GM18861 (cell line): ENCODE data around the gene AP4B1.
A peak's percentile ranks its signal among the peaks of the same experiment; 100 is the strongest.

Experiments
- ATAC-seq: cut with Tn5 transposase; IDR thresholded peaks from one replicate; pipeline ENCODE4 v1.9.1; 2021; ENCODE audit not compliant: unreplicated experiment

Gene AP4B1

DNA sequence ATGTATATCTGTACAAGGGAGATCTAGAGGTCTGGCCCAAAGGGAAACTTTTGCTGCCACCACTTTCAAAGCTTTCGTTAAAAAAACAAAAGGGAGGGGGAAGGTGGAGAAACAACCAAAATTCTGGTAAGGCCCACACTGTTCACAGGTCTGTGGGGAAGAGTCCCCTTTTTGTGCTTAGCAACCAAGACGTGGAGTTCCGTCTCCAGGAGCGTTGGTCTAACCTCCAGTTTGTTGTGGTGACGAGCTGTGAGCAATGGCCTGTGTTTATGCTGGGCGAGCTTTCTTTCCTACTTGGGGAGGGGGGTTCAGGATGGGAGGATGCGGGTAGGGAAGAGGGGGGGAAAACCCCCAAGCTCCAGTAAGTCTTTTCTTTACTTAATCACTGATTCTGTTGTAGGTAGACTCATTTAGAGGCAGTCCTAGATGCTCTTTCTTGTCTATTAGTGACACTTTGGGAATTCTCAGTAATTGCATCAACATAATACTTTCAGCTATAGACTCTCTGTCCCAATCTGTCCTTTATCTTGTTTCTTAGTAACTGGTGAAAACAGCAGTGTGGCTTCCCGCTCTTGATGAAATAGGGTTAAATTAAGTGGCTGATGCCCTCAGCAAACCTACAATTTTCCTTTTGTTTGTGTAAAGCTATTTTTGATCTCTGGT lies 26.0 kb upstream of the AP4B1 start:
- peak; percentile 29 for ATAC-seq

DNA sequence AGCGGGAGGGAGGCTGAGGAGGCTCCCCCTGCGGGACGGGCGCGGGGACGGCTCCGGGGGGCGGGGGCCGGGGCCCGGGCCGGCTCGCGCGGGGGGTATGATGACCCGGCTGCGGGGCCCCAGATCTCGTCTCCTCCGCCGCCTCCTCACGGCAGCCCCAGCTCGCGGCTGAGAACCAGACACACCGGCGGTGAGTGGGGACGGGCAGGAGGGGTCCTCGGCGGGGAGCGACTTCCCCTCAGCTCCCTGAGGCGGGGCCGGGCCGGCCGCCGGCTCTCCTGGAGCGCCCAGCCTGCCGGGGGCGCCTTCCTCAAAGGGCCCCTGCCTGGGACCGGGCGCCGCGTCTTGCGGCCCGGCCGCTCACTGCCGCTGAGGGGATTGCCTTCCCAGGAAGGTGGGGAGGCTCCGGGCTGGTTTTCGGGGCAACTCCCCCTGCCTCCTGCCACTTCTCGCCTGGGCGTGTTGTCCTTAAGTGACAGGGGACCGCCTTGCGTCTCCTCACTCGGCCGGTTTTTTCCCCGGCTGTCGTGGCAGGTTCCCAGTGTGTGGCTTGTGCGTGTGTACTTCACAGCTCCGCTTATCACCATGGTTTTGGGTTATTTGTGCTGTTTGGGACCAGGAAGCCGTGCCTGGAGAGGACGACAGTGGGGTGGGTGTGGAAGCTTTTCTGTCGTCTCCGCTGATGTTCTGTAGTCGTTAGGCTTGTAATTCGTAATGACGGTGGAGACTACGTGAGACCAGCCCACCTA lies 25.3 kb upstream of the AP4B1 start:
- ATAC-seq = peak; percentile 10

DNA sequence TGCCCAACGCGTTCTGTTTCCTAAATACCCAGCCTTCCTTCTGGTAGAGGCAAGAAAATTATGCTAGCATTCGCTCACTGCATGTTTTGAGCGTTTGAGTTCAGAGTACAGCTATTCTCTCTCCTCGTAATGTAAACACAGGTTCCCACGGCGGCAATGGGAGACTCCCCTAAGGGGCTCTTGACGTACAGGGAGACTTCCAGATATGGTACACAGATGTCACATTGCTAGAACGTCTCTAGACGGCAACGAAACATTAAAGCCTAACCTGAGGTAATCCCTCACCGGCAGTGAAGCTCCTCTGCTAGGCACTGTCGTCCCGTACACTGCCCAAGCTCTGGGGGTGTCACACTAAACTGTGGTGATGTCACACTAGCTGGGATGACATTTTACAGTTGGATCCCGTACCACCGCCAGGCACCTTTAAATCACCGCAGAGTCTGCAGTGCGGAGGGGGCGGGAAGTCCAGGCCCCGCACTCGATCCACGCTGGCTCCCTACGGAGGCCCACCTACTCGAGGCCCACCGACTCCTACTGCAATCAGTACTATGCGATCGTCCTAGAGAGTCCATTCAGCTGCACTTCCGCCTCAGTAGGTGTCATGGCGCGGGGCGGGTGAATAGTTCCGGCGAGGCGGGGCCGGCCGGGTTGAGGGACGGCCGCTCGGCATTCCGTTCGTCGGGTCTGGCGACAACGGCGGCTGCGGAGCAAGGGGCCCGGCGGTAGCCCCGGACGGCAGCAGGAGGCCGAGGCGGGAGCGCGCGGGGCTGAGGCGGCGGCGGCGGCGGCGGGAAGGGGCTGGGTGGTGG lies 24.5 kb upstream of the AP4B1 start, which contains the start of gene HIPK1:
HIPK1 (plus strand) TSS at position 384 of the 809 bp plus-strand sequence.
- peak; percentile 49 for ATAC-seq

DNA sequence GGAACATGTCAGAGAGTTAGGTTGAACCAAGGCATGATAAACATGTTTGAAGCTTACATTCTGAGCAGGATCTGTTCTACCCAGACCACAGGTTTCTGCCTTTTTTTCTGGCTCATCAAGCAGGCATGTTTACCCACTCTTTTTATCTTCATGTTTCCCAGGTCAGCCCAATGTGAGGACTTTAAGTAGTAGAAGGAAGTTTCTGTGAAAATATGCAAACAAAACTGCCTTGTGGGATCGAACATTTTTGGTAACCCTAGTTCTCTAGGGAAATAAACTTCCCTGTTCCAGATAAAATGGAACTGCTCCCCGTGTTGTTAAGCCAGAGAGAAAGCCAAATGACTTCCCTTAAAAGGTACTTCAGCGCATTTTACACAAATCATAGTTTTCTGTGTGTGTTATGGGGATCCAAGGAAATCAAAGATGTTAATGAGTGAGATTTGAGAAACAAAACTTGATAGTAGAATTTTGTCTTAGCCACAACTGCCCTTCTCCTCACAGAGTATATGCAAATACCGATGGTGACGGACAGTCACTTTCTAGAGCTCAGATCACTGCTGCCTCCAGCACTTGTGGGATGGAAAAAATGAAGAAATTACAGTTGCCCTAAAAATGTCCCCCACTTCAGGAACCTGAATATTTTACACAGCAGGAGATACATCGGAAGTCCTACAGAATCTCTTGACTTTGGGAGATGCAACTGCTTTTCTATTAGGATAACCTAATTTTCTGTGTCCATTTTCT lies 23.8 kb upstream of the AP4B1 start:
- peak; percentile 26 for ATAC-seq

DNA sequence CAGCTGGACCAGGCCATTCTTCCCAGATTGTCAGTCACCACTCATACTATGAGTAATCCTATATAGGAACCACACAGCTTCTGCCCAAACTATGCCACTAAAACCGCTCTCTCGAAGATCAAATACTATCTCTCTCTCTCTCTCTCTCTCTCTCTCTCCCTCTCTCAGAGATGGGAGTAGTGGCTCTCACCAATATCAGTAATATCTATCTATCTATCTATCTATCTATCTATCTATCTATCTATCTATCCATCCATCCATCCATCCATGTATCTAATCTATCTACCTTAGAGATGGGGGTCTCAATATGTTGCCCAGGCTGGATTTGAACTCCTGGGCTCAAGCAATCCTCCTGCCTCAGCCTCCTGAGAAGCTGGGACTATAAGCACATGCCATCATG lies 19.9 kb upstream of the AP4B1 start:
- no peak for ATAC-seq

DNA sequence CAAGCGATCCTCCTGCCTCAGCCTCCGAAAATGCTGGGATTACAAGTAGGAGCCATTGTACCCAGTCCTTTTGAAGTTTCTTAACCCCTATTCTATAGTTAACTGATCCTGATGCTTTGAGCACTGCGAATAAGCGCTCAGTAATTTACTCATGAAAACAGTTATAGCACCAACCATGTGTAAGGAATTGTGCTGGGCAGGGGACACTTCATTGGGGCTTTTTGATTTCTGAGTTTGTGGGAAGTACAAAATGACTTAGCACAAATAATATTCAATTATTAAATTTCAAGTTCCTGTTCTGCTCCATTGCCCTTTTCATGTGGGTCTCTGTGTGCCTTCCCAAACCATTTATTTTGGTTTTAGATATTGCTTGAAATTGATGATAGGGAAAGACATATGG lies 18.4 kb upstream of the AP4B1 start:
- ATAC-seq = no peak

DNA sequence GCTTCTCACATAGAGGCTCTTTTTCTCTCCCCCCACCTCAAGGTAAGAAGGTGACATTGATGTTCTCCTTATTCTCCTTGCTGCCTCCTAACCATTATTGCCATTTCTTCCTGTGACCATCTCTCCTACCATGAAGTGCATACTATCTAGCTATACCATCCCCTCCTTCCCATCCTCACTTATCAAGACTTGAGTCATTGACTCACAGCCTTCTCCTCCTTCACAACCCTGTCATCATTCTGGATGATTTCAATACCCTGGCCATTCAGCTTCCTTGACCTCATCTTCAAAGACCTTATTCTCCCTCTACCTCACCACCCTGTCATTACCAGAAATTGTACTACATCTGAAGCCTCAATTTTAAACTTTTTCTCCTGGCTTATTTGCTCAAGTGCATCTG lies 13.6 kb upstream of the AP4B1 start:
- ATAC-seq = no peak

DNA sequence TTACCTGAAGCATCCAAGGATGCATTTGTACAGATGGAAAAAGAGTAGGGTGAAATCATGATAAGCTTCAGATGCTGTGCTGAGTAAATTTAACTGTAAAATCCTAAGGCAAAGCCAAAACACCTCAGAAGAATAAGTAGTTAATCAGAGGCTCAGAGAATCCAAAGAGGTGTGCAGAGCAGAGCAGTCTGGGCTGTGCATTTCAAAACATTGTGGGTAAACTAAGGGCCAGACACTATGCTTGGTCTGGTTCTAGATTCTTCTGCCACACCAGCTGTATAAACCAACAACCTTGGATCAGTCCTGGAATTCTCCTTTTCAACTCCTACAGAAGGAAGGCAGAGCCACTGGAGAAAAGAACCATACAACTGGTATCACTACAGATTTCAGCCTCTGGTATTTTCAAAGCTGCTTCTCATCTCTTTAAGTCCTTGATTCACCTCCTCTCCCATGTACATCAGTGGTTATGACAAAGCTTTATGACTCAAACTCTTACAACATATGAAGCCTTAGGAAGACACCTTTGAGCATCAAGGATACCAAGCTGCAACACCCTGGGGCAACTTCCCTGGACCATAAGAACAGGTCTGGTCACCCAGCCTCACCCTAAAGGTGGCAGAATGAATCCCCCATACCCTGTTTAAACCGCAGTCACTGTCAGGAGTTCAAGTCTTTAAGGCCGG lies 12.9 kb upstream of the AP4B1 start:
- ATAC-seq = no peak

DNA sequence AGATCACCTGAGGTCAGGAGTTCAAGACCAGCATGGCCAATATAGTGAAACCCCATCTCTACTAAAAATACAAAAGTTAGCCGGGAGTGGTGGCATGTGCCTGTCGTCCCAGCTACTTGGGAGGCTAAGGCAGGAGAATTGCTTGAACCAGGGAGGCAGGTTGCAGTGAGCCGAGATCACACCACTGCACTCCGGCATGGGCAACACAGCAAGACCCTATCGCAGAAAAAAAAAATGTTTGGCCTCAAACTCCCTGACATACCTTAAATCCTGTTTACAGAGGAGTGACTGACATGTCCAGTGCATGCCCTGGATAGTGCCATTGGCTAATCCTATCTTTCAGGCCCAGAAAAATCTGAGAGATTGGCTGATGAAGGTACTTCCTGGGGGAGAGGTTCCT lies 12.4 kb upstream of the AP4B1 start:
- no peak for ATAC-seq

DNA sequence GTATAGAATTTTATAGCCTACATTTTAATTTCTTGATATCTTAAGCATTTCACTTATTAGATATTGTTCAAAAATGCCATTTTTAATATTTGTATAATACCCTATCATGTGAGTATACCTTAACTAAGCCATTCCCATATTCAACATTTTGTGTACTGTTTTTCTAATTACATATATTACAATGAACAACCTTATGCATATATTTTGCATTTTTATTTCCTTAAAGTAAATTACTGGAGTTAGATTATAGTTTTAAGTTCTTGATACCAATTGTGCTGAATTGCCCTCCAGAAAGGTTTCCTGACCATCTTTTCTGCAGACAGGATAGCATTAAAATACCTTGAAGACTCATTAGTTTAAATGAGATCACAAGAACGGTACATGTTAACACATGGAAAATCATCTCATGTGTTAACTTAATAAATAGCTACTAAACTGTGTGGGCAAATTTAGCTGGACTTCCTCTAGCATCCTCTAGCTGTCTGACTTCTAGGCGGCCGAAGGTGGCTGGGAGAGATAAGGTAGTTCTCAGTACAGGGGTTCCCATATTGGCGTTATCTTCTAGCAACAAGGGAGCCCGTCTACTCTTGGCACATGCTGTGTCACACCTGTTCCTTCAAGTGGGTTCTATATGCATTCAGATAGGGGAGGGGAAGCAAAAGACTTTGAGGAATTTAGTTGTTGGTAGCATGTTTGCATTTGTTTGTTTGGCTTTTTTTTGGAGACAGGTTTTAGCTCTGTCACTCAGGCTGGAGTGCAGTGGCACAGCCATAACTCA lies 9.5 kb upstream of the AP4B1 start:
- no peak for ATAC-seq

DNA sequence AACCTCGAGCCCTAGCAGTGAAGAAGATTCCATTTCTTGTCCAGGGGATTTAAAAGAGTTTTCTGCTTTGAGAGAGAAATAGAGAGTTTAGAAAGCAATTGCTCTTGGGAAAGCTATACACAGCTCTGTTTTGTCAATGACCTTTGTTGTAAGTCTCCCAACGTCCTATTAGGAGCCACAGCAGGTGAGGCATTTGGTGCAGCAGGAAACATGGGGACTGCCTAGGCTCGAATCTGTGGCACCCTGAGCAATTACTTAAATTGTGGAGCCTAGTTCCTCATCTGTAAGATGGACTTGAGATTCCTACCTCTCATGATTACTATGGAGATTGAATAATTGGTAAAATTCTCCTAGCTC lies 8.7 kb upstream of the AP4B1 start:
- ATAC-seq = no peak

DNA sequence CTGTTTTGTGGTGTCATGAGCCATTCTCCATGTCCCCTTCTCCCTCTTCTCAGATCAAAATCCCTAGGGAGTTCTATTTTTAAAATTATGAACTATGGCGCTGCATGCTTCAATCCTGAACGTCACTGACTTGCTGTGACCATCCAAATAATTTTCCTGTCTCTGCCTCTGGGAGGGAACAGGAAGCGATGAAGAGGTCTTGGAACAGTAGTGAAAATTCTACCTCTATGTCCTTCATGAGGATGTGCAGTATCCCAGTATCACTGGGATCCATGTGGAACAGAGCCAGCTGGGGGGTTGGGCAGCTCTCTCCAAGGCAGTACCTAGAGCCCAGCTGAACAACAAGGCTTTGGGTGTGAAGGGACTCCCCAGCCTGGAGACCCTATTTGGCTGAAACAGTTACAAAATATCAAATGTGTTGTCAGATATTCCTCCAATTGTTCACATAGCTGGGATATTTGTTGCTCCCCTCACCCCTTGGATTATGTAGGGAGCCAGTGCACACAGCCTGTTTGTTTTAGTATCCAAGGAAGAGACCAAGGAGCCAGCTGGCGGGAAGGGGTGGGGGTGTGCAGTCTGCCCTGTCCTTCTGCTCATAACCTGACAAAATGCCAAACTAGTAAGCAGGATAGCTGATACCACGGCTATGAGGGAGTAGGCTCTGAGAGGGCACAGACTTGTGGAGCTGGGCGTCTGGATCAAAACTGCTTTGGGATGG lies 8.2 kb upstream of the AP4B1 start:
- ATAC-seq = no peak

DNA sequence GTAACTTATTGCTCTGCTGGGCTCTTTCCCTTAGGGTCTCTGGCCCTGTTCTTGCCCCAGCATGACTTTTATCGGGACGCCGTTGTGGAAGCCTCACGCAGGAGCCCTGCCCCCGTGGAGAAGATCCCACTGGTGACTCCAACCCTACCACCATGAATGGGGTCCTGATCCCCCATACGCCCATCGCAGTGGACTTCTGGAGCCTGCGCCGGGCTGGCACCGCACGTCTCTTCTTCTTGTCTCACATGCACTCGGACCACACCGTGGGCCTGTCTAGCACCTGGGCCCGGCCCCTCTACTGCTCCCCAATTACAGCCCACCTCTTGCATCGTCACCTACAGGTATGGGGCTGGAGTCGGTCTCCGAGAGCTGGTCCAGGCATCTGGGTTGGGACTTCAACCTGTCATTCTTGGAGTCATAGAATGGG lies 849 bp upstream of the AP4B1 start:
- no peak for ATAC-seq

DNA sequence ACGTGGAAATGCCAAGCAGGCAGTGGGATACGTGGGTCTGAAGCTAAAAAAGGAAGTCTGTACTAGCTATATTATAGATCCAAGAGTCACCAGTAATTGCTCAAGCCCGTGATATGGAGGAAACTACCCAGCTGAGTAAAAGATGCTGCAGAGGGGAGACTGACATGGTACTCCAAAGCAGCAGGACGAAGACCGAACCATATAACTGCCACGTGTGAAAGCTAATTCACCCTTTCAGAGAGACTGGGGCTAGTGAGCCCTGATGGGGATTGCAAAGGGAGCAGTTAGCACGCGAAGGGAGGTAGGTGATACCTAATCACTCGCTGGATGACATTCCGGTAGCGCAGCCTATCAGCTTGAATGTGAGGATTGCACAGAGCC lies 316 bp downstream of the AP4B1 start:
- peak; percentile 35 for ATAC-seq

DNA sequence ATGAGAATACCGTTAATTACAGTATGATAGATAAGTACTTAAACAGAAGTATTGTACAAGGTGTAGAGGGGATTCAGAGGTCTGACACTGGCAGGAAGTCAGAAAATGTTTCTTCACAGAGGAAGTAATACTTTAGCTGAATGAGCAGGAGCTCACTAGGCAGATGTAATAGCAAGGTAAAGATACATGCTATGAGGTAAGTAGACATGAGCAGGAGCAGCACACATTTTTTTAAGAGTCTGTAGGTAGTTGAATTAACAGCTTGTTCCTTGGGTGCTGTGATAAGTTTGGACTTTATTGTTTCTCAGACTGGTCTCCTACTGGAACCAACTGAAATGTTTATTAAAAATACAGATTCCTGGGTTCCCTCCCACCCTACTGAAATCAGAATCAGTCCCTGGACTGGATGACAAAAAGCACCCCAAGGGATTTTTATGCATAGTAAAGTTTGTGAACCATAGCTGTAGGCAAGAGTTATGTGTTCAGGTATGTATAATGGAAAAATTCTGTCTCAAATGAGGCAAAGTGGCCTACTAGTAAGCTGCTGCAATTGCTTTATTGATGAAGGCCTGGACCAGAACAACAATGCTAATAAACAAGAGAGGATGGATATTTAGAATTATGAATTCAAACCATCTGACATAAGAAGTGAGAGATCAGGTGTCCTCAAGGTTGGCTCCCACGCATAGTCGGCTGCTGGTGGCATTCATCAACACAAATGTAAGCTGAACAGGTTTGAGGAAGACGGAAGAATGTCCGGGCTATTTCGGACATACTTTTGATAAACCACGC lies 902 bp downstream of the AP4B1 start:
- no peak for ATAC-seq

DNA sequence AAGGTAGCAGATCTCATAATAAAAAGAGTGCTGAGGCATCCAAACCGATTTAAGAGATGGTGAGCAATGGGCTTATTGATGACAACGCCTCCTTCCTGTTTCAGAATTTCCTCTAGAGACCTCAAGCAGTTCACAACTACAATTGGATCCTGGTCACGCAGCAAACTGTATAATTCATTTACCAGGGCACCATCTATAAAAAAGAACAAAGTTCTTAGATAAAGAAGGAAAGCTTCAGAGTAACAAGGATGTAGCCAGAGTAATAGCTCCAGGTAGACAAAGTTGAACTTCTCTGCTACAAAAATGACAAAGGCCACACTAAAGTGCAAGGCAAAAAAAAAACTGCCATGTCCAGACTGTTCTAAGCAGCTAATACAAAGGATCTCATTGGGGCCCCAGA lies 3.4 kb downstream of the AP4B1 start:
- ATAC-seq = no peak

DNA sequence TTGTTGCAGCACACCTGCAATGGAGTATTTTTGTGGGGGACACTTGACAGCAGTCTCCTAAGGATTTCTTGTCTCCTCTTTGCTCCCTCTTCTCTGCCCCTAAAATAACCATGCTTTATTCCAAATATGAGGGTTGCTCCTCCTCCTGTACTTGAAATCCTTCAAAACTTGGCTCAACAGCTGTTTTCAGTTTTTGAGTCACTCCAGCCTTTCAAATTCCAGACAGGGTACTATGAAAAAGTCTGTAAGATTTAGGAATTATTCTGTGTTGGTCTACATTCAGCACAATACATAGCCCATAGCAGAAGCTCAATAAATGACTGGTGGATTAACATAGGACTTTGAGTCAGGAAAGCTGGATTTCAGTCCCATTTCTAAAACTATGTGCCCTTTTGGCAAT lies 5.5 kb downstream of the AP4B1 start:
- no peak for ATAC-seq

DNA sequence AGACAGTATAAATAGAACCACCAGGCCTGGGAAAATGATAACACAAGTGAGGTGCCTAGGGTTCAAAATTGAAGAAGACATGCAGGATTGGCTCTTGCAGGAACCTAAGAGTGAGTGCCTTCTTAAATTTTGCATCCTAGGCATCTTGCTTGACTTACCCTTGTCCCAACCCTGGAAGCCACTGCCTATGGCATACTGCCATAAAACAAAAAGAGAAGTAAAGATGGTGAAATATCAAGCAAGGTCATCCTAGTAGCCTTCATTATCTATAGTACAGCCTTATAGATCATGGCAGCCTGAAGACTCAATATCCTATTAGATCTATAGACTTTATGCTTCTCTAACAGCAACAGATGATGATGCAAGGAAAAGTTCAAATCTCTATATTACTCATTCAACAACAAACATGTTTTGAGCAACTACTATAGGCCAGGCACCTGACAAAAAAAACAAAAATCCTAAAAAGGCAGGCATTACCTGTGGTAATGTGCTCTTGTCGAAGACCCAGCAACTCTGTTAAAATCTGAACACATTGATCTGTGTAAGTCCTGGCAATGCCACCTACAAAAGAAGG lies 6.3 kb downstream of the AP4B1 start:
- no peak for ATAC-seq
